Endodermal cell (in vitro differentiated cells): ENCODE data around the gene DOCK4. TPM values are rescaled to one million over a fixed set of nuclear protein-coding genes. Genes with fewer than 3 reads are reported as not detected.

Experiments used
- DNase-seq: peaks from one replicate; pipeline ENCODE4 v3.0.0-alpha.2; 2017
- H3K27ac ChIP-seq: 2 replicates; pipeline ENCODE4 v1.5.1; 2013; ENCODE audit warnings: mild to moderate bottlenecking, low read depth, low read length, moderate library complexity
- H3K27me3 ChIP-seq: 2 replicates; pipeline ENCODE4 v1.6.1; 2013; ENCODE audit warnings: mild to moderate bottlenecking, low read length, moderate library complexity; ENCODE audit not compliant: insufficient read depth, control insufficient read depth, poor library complexity, severe bottlenecking
- H3K36me3 ChIP-seq: 2 replicates; pipeline ENCODE4 v1.7.0; 2013; ENCODE audit warnings: mild to moderate bottlenecking, low read length, moderate library complexity; ENCODE audit not compliant: control insufficient read depth, insufficient read depth
- H3K4me1 ChIP-seq: one replicate; pipeline ENCODE4 v1.7.0; 2013; ENCODE audit warnings: low read length; ENCODE audit not compliant: control insufficient read depth, insufficient read depth
- H3K4me3 ChIP-seq: 2 replicates; pipeline ENCODE4 v1.5.1; 2013; ENCODE audit warnings: mild to moderate bottlenecking, low read length, moderate library complexity
- H3K9ac ChIP-seq: 2 replicates; pipeline ENCODE4 v1.6.1; 2013; ENCODE audit warnings: mild to moderate bottlenecking, low read length, moderate library complexity; ENCODE audit not compliant: poor library complexity, severe bottlenecking; ENCODE audit errors: extremely low read depth
- H3K9me3 ChIP-seq: 2 replicates; pipeline ENCODE4 v1.6.1; 2013; ENCODE audit warnings: mild to moderate bottlenecking, low read length, moderate library complexity; ENCODE audit not compliant: control insufficient read depth
- H3K27ac Mint-ChIP-seq: 2 replicates; pipeline ENCODE4 v1.8.0; 2020; ENCODE audit warnings: mixed read lengths
- H3K27me3 Mint-ChIP-seq: 2 replicates; pipeline ENCODE4 v1.8.0; 2021; ENCODE audit warnings: mild to moderate bottlenecking, mixed read lengths; ENCODE audit not compliant: insufficient read depth
- H3K36me3 Mint-ChIP-seq: 2 replicates; pipeline ENCODE4 v1.8.0; 2020; ENCODE audit warnings: low read depth, mixed read lengths
- H3K4me1 Mint-ChIP-seq: 2 replicates; pipeline ENCODE4 v1.8.0; 2020; ENCODE audit warnings: mixed read lengths
- H3K4me3 Mint-ChIP-seq: 2 replicates; pipeline ENCODE4 v1.8.0; 2020; ENCODE audit warnings: mild to moderate bottlenecking, moderate library complexity, mixed read lengths
- H3K9me3 Mint-ChIP-seq: 2 replicates; pipeline ENCODE4 v1.8.0; 2020; ENCODE audit warnings: mild to moderate bottlenecking, mixed read lengths
- WGBS, 2 experiments: methylation state at CpG; one replicate each; pipeline versions ENCODE4 v1.1.5 to v1.1.7; 2013; ENCODE audit warnings: missing lambda C conversion rate in 2 of 2, mixed read lengths in 1 of 2; ENCODE audit not compliant: insufficient coverage in 1 of 2, insufficient read length in 1 of 2; 5-methylcytosine and 5-hydroxymethylcytosine counted together
- total RNA-seq, 2 donors: library from RNA; stranded (reverse); fragmentation: NEBNext Ultra II Directional in 1 of 2; extraction: Animal tissue kit (Norgen Biotek cat#: 25700) in 1 of 2; gene quantifications; 2 replicates in 1 of 2; 3 replicates in 1 of 2; pipeline ENCODE4 v1.2.1, GENCODE V29; 2021
- TF ChIP-seq, protein P1 (sequence below): fragments of 200-600 bp; sonication (generic); conservative IDR thresholded peaks from 2 replicates; pipeline ENCODE4 v1.5.0; 2021; ENCODE audit warnings: antibody characterized with exemption, mild to moderate bottlenecking

Gene DOCK4
- total RNA-seq, 2 donors from 2014 or later = 11.2 to 15.3 TPM

- no peak for DNase-seq
- Histone ChIP-seq H3K36me3 (no peaks in the 10 kb centered on the region), H3K27ac (no peak overlapping the region), H3K4me3 (no peak overlapping the region), H3K4me1 (no peaks in the 10 kb centered on the region), H3K9ac (no peak overlapping the region), H3K27me3 (no peaks in the 10 kb centered on the region), H3K9me3 (no peaks in the 10 kb centered on the region)
- no peaks in the 10 kb centered on the region for H3K36me3 Mint-ChIP-seq
- H3K27ac Mint-ChIP-seq = no peak overlapping the region
- no peak overlapping the region for H3K4me3 Mint-ChIP-seq
- H3K9me3 Mint-ChIP-seq = peaks cover 3% of the 10 kb centered on the region
- TF ChIP-seq, protein P1, sequence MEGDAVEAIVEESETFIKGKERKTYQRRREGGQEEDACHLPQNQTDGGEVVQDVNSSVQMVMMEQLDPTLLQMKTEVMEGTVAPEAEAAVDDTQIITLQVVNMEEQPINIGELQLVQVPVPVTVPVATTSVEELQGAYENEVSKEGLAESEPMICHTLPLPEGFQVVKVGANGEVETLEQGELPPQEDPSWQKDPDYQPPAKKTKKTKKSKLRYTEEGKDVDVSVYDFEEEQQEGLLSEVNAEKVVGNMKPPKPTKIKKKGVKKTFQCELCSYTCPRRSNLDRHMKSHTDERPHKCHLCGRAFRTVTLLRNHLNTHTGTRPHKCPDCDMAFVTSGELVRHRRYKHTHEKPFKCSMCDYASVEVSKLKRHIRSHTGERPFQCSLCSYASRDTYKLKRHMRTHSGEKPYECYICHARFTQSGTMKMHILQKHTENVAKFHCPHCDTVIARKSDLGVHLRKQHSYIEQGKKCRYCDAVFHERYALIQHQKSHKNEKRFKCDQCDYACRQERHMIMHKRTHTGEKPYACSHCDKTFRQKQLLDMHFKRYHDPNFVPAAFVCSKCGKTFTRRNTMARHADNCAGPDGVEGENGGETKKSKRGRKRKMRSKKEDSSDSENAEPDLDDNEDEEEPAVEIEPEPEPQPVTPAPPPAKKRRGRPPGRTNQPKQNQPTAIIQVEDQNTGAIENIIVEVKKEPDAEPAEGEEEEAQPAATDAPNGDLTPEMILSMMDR = no peak
- peaks cover 36% of the 10 kb centered on the region for H3K4me1 Mint-ChIP-seq
- no peaks in the 10 kb centered on the region for H3K27me3 Mint-ChIP-seq
- WGBS, 2 experiments = 94% methylated on average over 2 of the region's 2 CpGs; no CpG with 5 or more reads in 1 of the 2 experiments
These were observed 42.4 kb upstream of the DOCK4 start for GRCh38 chr7:112248598-112248997.

DNA sequence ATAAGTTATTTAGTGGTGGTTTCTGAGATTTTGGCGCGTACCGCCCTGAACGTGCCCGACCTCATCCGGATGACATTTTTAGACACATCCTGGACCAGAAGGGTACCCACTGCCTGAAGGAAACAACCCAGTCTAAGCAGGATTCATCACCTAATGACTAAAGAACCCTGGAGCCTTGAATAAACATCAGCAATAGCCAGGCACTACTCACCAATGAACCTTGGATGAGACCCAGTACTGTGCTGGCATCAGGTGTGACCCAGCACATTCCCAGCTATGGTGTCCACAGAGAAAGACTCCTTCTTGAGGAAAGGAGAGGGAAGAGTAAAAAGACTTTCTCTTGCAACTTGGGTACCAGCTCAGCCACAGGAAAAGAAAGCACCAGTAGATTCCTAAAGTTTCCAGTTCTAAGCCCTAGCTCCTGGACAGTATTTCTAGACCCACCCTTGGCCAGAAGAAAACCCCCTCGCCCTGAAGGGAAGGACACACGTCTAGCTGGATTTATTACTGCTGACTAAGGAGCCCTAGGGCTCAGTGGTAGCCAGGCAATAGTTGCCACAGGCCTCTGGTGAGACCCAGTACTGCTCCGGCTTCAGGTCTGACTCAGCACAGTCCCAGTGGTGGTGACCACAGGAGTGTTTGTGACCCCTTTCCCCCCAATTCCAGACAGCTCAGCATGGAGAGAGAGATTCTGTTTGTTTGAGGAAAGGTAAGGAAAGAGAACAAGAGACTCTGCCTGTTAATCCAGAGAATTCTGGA lies 32.8 kb upstream of the DOCK4 start:
- Histone ChIP-seq H3K9ac (no peak overlapping the region), H3K4me3 (no peak overlapping the region), H3K27me3 (no peaks in the 10 kb centered on the region), H3K27ac (no peak overlapping the region), H3K36me3 (no peaks in the 10 kb centered on the region), H3K4me1 (peaks cover 6% of the 10 kb centered on the region), H3K9me3 (peaks cover 4% of the 10 kb centered on the region)
- H3K4me3 Mint-ChIP-seq = no peak overlapping the region
- H3K27me3 Mint-ChIP-seq = no peaks in the 10 kb centered on the region
- peaks cover 2% of the 10 kb centered on the region for H3K9me3 Mint-ChIP-seq
- DNase-seq = no peak
- no peak overlapping the region for H3K27ac Mint-ChIP-seq
- peaks cover 11% of the 10 kb centered on the region for H3K4me1 Mint-ChIP-seq
- TF ChIP-seq, protein P1 = no peak
- WGBS, 2 experiments = 92 to 100% methylated on average over 2 to 9 of the region's 9 CpGs
- H3K36me3 Mint-ChIP-seq = peaks cover 3% of the 10 kb centered on the region

- Mint-ChIP-seq H3K36me3 (peaks cover 3% of the 10 kb centered on the region), H3K4me1 (peaks cover 11% of the 10 kb centered on the region), H3K27ac (no peak overlapping the region), H3K4me3 (no peak overlapping the region), H3K9me3 (peaks cover 2% of the 10 kb centered on the region), H3K27me3 (no peaks in the 10 kb centered on the region)
- TF ChIP-seq, protein P1 = no peak
- WGBS, 2 experiments = 100% methylated on average over 3 of the region's 3 CpGs; no CpG with 5 or more reads in 1 of the 2 experiments
- H3K9me3 ChIP-seq = peaks cover 8% of the 10 kb centered on the region
- no peaks in the 10 kb centered on the region for H3K27me3 ChIP-seq
- H3K4me3 ChIP-seq = no peak overlapping the region
- H3K9ac ChIP-seq = no peak overlapping the region
- no peaks in the 10 kb centered on the region for H3K36me3 ChIP-seq
- DNase-seq = no peak
- H3K4me1 ChIP-seq = peaks cover 6% of the 10 kb centered on the region
- H3K27ac ChIP-seq = no peak overlapping the region
These were observed 32.1 kb upstream of the DOCK4 start for GRCh38 chr7:112238330-112238729.
